A673 (cell line): ENCODE measurements around the gene RPL28. TPM values are rescaled to one million over a fixed set of nuclear protein-coding genes. Genes with fewer than 3 reads are reported as not detected.

ENCODE experiments used
- BruUV-seq: library from RNA; stranded (reverse); fragments of 400-500 nt; replicated peaks from 2 replicates; lab custom pipeline; 2021; lab: Mats Ljungman, UMichigan
- CTCF ChIA-PET: fragments of 300-600 bp; sonication (Branson Sonifier 250); formaldehyde crosslinking; loops from one replicate; lab custom pipeline; 2022; ENCODE audit warnings: antibody characterized with exemption; lab: Charles Lee
- POLR2A ChIA-PET: fragments of 300-600 bp; sonication (Branson Sonifier 250); formaldehyde crosslinking; loops from one replicate; lab custom pipeline; 2022; ENCODE audit warnings: antibody characterized with exemption; ENCODE audit not compliant: low non-redundant PET; lab: Charles Lee
- DNase-seq: peaks from one replicate; pipeline ENCODE4 v3.0.0-alpha.2; 2015; ENCODE audit warnings: low spot score
- H3K27ac ChIP-seq: fragments of 200-600 bp; sonication (generic); 2 replicates; pipeline ENCODE4 v1.5.1; 2016; ENCODE audit warnings: mixed run types, low read depth, mild to moderate bottlenecking, mixed read lengths, antibody characterized with exemption, low read length; ENCODE audit not compliant: poor library complexity, severe bottlenecking
- H3K27me3 ChIP-seq: fragments of 200-600 bp; sonication (generic); replicated peaks from 2 replicates; pipeline ENCODE4 v1.6.1; 2017; ENCODE audit warnings: mixed run types, low read depth, mild to moderate bottlenecking, mixed read lengths, antibody characterized with exemption, low read length; ENCODE audit not compliant: insufficient read depth, poor library complexity
- H3K36me3 ChIP-seq: fragments of 200-600 bp; sonication (generic); 2 replicates; pipeline ENCODE4 v1.6.1; 2016; ENCODE audit warnings: mixed run types, mild to moderate bottlenecking, mixed read lengths, antibody characterized with exemption, low read length; ENCODE audit not compliant: insufficient read depth, poor library complexity, severe bottlenecking
- H3K4me1 ChIP-seq: fragments of 200-600 bp; sonication (generic); 2 replicates; pipeline ENCODE4 v1.6.1; 2017; ENCODE audit warnings: mixed run types, mild to moderate bottlenecking, mixed read lengths, antibody characterized with exemption, low read length; ENCODE audit not compliant: insufficient read depth, poor library complexity, severe bottlenecking
- H3K4me3 ChIP-seq: fragments of 200-600 bp; sonication (generic); 2 replicates; pipeline ENCODE4 v1.5.1; 2016; ENCODE audit warnings: low read depth, mixed run types, mild to moderate bottlenecking, mixed read lengths, low read length; ENCODE audit not compliant: poor library complexity, severe bottlenecking
- H3K9me3 ChIP-seq: fragments of 200-600 bp; sonication (generic); 2 replicates; pipeline ENCODE4 v1.6.1; 2016; ENCODE audit warnings: mixed run types, low read depth, mild to moderate bottlenecking, mixed read lengths, antibody characterized with exemption, low read length; ENCODE audit not compliant: poor library complexity, severe bottlenecking
- EZH2 ChIP-seq: fragments of 200-600 bp; sonication (generic); IDR thresholded peaks from 2 replicates; pipeline ENCODE4 v1.6.1; 2017; ENCODE audit warnings: borderline replicate concordance, low read depth, mild to moderate bottlenecking, mixed read lengths, antibody characterized with exemption, low read length; ENCODE audit not compliant: poor library complexity, severe bottlenecking
- intact Hi-C: fragments of 100-400 bp; cut with micrococcal nuclease; formaldehyde crosslinking; loops from one replicate; pipeline ENCODE4 v1.10.0; 2022; ENCODE audit not compliant: unreplicated experiment
- total RNA-seq: library from RNA; stranded (reverse); gene quantifications from 2 replicates; pipeline ENCODE4 v1.2.3, GENCODE V29; 2021
- TF ChIP-seq, protein P1 (sequence below): fragments of 300-800, 200-600 bp; sonication (generic); conservative IDR thresholded peaks from 2 replicates; pipeline ENCODE4 v1.5.1; 2017; ENCODE audit warnings: low read depth, mild to moderate bottlenecking, antibody characterized with exemption, low read length, moderate library complexity, mixed read lengths

RPL28 gene
- total RNA-seq, 1 experiment from 2014 or later, result 1,380 TPM

DNA sequence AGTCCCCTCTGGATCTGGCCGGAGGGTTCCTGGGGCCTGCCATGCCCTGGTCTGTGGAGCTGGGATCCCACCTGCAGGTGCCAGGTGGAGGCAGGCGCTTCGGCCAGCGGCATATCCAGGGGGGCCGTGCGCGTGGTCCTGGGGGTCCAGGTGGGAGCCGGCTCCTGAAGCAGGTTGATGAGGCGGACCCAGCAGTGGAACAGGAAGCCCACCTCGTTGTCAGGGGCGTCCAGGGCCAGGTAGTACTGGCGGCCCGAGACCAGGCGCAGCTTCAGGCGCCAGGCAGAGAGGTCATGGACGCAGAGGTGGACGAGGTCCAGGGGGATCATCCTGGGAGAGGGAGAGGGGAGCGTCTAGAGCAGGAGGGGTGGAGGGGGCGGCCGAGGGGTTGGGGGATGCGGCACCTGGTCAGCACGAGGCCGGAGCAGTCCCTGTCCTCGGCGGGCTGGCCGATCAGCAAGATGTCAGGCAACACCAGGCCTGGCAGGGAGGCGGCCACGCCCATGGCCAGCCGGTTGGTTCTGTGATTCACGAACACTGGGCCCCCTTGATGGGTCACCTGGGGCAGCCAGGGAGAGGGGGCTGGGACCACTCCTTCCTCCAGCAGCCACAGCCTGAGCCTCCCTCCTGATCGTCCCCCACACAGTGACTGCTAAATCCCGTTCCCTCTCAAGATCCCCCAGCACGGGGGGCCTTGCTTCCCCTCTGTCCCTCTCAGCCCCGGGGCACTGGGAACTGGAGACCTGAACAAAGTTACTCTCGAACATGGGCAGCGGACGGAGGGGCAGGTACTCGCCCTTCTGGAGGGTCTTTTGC, 23.4 kb upstream of the RPL28 start:
- CTCF ChIA-PET, result no interaction called here
- DNase-seq, result no peak

GRCh38 chr19:55362990-55363716, 22.6 kb upstream of the RPL28 start, which contains the start of gene GARIN5B:
TSS of gene GARIN5B (minus strand) at chr19:55363260. CDS start at chr19:55363066, 194 bp downstream.
- TF ChIP-seq EZH2, result no peak
- TF ChIP-seq, protein P1, sequence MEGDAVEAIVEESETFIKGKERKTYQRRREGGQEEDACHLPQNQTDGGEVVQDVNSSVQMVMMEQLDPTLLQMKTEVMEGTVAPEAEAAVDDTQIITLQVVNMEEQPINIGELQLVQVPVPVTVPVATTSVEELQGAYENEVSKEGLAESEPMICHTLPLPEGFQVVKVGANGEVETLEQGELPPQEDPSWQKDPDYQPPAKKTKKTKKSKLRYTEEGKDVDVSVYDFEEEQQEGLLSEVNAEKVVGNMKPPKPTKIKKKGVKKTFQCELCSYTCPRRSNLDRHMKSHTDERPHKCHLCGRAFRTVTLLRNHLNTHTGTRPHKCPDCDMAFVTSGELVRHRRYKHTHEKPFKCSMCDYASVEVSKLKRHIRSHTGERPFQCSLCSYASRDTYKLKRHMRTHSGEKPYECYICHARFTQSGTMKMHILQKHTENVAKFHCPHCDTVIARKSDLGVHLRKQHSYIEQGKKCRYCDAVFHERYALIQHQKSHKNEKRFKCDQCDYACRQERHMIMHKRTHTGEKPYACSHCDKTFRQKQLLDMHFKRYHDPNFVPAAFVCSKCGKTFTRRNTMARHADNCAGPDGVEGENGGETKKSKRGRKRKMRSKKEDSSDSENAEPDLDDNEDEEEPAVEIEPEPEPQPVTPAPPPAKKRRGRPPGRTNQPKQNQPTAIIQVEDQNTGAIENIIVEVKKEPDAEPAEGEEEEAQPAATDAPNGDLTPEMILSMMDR, result no peak
- no peak within 1 kb of the TSS for H3K4me3 ChIP-seq
- H3K9me3 ChIP-seq, result no peaks in the 10 kb centered on the region
- CTCF ChIA-PET, result no interaction called here
- H3K27me3 ChIP-seq, result no peaks in the 10 kb centered on the region
- intact Hi-C loops, result no loop called here
- H3K27ac ChIP-seq, result no peak within 1 kb of the TSS
- no peak for DNase-seq
- POLR2A ChIA-PET, result no interaction called here
- no peaks in the 10 kb centered on the region for H3K4me1 ChIP-seq
- BruUV-seq, result no TSS peak
- H3K36me3 ChIP-seq, result no peaks in the 10 kb centered on the region

More for the DNA sequence above, 23.4 kb upstream of the RPL28 start:
- Histone ChIP-seq H3K27ac (no peak overlapping the region), H3K4me3 (no peak overlapping the region), H3K36me3 (no peaks in the 10 kb centered on the region), H3K4me1 (no peaks in the 10 kb centered on the region), H3K27me3 (no peaks in the 10 kb centered on the region), H3K9me3 (no peaks in the 10 kb centered on the region)
- POLR2A ChIA-PET, result no interaction called here
- no TSS peak for BruUV-seq
- intact Hi-C loops, result no loop called here
- no peak for TF ChIP-seq EZH2
- TF ChIP-seq, protein P1, result no peak

DNA sequence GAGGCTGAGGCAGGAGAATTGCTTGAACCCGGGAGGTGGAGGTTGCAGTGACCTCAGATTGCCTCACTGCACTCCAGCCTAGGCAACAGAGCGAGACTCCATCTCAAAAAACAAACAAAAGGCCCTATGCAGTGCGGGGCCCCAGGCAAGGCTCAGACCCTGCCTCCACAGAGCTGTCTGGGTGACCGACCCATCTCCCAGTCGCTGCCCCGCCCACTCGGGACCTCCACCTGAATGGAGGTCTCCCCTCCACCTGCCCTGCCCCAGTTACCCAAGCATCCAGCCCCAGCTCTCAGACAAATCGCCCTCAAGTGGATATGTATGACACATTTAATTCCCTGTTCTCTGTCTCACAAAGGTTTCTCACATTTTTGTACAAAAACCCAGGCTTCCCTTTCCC, 20.5 kb upstream of the RPL28 start:
- intact Hi-C loops, result no loop called here
- Histone ChIP-seq H3K4me1 (no peaks in the 10 kb centered on the region), H3K27ac (no peak overlapping the region), H3K9me3 (no peaks in the 10 kb centered on the region), H3K27me3 (peaks cover 7% of the 10 kb centered on the region), H3K36me3 (no peaks in the 10 kb centered on the region), H3K4me3 (no peak overlapping the region)
- BruUV-seq, result no TSS peak
- TF ChIP-seq, protein P1, result no peak
- TF ChIP-seq EZH2, result no peak
- DNase-seq, result no peak
- POLR2A ChIA-PET, result no interaction called here
- CTCF ChIA-PET, result no interaction called here
